ENCODE results near the gene DNAH12. TPM values are rescaled to one million over a fixed set of nuclear protein-coding genes. Genes with fewer than 3 reads are reported as not detected.

Gene DNAH12
- total and polyA plus RNA-seq, 2 experiments from 2014 or later = not detected

DNA sequence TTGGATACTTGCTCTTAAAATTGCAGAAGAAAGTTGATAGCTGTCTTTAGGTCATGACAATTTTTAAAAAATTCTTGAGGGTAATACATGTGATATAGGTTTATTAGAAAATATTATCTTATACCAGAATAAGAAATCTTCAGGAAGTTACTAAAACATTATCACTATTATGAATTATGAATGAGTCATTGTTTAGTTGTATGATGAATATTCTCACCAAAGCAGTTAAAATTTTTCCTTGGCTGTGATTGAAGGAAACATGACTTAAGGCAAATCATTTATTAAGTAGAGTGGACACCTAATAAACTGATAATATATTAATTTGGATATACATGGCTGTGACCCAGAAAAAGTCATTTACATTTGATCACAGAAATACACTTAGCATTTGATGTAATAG lies 286.5 kb downstream of the DNAH12 start (continued):
- TF ChIP-seq, protein P1, sequence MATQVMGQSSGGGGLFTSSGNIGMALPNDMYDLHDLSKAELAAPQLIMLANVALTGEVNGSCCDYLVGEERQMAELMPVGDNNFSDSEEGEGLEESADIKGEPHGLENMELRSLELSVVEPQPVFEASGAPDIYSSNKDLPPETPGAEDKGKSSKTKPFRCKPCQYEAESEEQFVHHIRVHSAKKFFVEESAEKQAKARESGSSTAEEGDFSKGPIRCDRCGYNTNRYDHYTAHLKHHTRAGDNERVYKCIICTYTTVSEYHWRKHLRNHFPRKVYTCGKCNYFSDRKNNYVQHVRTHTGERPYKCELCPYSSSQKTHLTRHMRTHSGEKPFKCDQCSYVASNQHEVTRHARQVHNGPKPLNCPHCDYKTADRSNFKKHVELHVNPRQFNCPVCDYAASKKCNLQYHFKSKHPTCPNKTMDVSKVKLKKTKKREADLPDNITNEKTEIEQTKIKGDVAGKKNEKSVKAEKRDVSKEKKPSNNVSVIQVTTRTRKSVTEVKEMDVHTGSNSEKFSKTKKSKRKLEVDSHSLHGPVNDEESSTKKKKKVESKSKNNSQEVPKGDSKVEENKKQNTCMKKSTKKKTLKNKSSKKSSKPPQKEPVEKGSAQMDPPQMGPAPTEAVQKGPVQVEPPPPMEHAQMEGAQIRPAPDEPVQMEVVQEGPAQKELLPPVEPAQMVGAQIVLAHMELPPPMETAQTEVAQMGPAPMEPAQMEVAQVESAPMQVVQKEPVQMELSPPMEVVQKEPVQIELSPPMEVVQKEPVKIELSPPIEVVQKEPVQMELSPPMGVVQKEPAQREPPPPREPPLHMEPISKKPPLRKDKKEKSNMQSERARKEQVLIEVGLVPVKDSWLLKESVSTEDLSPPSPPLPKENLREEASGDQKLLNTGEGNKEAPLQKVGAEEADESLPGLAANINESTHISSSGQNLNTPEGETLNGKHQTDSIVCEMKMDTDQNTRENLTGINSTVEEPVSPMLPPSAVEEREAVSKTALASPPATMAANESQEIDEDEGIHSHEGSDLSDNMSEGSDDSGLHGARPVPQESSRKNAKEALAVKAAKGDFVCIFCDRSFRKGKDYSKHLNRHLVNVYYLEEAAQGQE (IDR thresholded peaks at IDR 0.05; ENCODE audit: unreplicated experiment) = no peak
- no peak for TF ChIP-seq STAT1 (IDR thresholded peaks at IDR 0.05; ENCODE audit: unreplicated experiment)
- TF ChIP-seq, protein P2, sequence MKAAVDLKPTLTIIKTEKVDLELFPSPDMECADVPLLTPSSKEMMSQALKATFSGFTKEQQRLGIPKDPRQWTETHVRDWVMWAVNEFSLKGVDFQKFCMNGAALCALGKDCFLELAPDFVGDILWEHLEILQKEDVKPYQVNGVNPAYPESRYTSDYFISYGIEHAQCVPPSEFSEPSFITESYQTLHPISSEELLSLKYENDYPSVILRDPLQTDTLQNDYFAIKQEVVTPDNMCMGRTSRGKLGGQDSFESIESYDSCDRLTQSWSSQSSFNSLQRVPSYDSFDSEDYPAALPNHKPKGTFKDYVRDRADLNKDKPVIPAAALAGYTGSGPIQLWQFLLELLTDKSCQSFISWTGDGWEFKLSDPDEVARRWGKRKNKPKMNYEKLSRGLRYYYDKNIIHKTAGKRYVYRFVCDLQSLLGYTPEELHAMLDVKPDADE (IDR thresholded peaks at IDR 0.05) = no peak
- no peak for TF ChIP-seq POLR2AphosphoS5 (IDR thresholded peaks at IDR 0.05; ENCODE audit: low read depth)
- no peak for TF ChIP-seq ZNF114 (CRISPR knock-in tag; IDR thresholded peaks at IDR 0.05)
- TF ChIP-seq CREB1 (CRISPR knock-in tag; IDR thresholded peaks at IDR 0.05; ENCODE audit: low read depth) = no peak
- TF ChIP-seq JUNB (IDR thresholded peaks at IDR 0.05; ENCODE audit: unreplicated experiment) = no peak

- Histone ChIP-seq H3K27ac (ENCODE audit: low read depth) (no peak overlapping the region), H3K27me3 (ENCODE audit: insufficient read depth) (no peaks in the 10 kb centered on the region), H4K20me1 (replicated peaks; ENCODE audit: insufficient read depth) (no peaks in the 10 kb centered on the region), H3F3A (replicated peaks; ENCODE audit: low read depth) (no peaks in the 10 kb centered on the region), H3K4me1 (ENCODE audit: insufficient read depth) (no peaks in the 10 kb centered on the region), H3K79me2 (replicated peaks; ENCODE audit: insufficient read depth) (no peaks in the 10 kb centered on the region), H2AFZ (no peak overlapping the region), H3K36me3 (ENCODE audit: insufficient read depth) (peaks cover 16% of the 10 kb centered on the region; the same call in 1 of the 2 replicates), H3K9me2 (ENCODE audit: insufficient read depth) (no peaks in the 10 kb centered on the region), H3K4me2 (no peak overlapping the region), H3K4me3 (no peak overlapping the region)
- H3K27ac Mint-ChIP-seq = no peak overlapping the region
- peaks cover 3% of the 10 kb centered on the region for H3K27me3 Mint-ChIP-seq (ENCODE audit: insufficient read depth, low read depth, poor library complexity)
- H3K4me1 Mint-ChIP-seq = no peaks in the 10 kb centered on the region
- no peaks in the 10 kb centered on the region for H3K9me3 Mint-ChIP-seq
- ATAC-seq (no peak), DNase-seq (ENCODE audit: low spot score) (no peak)
- H3K36me3 Mint-ChIP-seq (ENCODE audit: low read depth) = peaks cover 37% of the 10 kb centered on the region
- no peak overlapping the region for H3K4me3 Mint-ChIP-seq
- TF ChIP-seq ZNF114 (CRISPR knock-in tag; IDR thresholded peaks at IDR 0.05) = no peak
- no peak for TF ChIP-seq ZNF331 (CRISPR knock-in tag; IDR thresholded peaks at IDR 0.05; ENCODE audit: low read depth)
- no peak for TF ChIP-seq POLR2AphosphoS5 (IDR thresholded peaks at IDR 0.05; ENCODE audit: low read depth)
- TF ChIP-seq, protein P2 (IDR thresholded peaks at IDR 0.05) = no peak
- no peak for TF ChIP-seq STAT1 (IDR thresholded peaks at IDR 0.05; ENCODE audit: unreplicated experiment)
- no peak for TF ChIP-seq JUNB (IDR thresholded peaks at IDR 0.05; ENCODE audit: unreplicated experiment)
- TF ChIP-seq, protein P1 (IDR thresholded peaks at IDR 0.05; ENCODE audit: unreplicated experiment) = no peak
- TF ChIP-seq, protein P3, sequence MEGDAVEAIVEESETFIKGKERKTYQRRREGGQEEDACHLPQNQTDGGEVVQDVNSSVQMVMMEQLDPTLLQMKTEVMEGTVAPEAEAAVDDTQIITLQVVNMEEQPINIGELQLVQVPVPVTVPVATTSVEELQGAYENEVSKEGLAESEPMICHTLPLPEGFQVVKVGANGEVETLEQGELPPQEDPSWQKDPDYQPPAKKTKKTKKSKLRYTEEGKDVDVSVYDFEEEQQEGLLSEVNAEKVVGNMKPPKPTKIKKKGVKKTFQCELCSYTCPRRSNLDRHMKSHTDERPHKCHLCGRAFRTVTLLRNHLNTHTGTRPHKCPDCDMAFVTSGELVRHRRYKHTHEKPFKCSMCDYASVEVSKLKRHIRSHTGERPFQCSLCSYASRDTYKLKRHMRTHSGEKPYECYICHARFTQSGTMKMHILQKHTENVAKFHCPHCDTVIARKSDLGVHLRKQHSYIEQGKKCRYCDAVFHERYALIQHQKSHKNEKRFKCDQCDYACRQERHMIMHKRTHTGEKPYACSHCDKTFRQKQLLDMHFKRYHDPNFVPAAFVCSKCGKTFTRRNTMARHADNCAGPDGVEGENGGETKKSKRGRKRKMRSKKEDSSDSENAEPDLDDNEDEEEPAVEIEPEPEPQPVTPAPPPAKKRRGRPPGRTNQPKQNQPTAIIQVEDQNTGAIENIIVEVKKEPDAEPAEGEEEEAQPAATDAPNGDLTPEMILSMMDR (conservative IDR thresholded peaks at IDR 0.05; ENCODE audit: low read depth in 2 of 2) = no peak
- no peak for TF ChIP-seq EZH2phosphoT487 (IDR thresholded peaks at IDR 0.05; ENCODE audit: unreplicated experiment)
- no peak for TF ChIP-seq NANOG (IDR thresholded peaks at IDR 0.05; ENCODE audit: borderline replicate concordance)
- TF ChIP-seq EZH2 (IDR thresholded peaks at IDR 0.05; ENCODE audit: low read depth, unreplicated experiment) = no peak
These were observed 287.3 kb downstream of the DNAH12 start for GRCh38 chr3:57256844-57257243.

Measured in GM23338 (cell line).